DND-41 (cell line): ENCODE results near the gene ANGEL2.

Experiments
- EZH2 ChIP-seq: IDR thresholded peaks from 3 replicates; pipeline ENCODE4 v1.6.1; 2012; ENCODE audit warnings: borderline replicate concordance, low read depth, mild to moderate bottlenecking, moderate library complexity, low read length, inconsistent platforms; ENCODE audit not compliant: severe bottlenecking
- TF ChIP-seq, protein P1 (sequence below): IDR thresholded peaks from 2 replicates; pipeline ENCODE4 v1.5.1; 2012; ENCODE audit warnings: borderline replicate concordance, low read length, moderate library complexity, mild to moderate bottlenecking; ENCODE audit not compliant: poor library complexity, severe bottlenecking; ENCODE audit errors: extremely low read depth

GRCh38 chr1:212943393-212943710 lies 72.3 kb downstream of the ANGEL2 start:
- no peak for TF ChIP-seq EZH2
- TF ChIP-seq, protein P1, sequence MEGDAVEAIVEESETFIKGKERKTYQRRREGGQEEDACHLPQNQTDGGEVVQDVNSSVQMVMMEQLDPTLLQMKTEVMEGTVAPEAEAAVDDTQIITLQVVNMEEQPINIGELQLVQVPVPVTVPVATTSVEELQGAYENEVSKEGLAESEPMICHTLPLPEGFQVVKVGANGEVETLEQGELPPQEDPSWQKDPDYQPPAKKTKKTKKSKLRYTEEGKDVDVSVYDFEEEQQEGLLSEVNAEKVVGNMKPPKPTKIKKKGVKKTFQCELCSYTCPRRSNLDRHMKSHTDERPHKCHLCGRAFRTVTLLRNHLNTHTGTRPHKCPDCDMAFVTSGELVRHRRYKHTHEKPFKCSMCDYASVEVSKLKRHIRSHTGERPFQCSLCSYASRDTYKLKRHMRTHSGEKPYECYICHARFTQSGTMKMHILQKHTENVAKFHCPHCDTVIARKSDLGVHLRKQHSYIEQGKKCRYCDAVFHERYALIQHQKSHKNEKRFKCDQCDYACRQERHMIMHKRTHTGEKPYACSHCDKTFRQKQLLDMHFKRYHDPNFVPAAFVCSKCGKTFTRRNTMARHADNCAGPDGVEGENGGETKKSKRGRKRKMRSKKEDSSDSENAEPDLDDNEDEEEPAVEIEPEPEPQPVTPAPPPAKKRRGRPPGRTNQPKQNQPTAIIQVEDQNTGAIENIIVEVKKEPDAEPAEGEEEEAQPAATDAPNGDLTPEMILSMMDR = no peak
